ENCODE results near the gene CCL19.

The CCL19 gene

GRCh38 chr9:34686732-34687131, 4.3 kb downstream of the CCL19 start:
- no peak overlapping the region for H2AFZ ChIP-seq (ENCODE audit: low read length)

GRCh38 chr9:34686231-34686630, 4.8 kb downstream of the CCL19 start:
- Histone ChIP-seq H3K4me3 (ENCODE audit: low read length, poor library complexity, severe bottlenecking) (no peak overlapping the region), H3K9me3 (ENCODE audit: insufficient read depth, low read depth, low read length) (no peaks in the 10 kb centered on the region), H3K9ac (ENCODE audit: low read depth, low read length, poor library complexity, severe bottlenecking) (no peak overlapping the region), H3F3A (ENCODE audit: low read depth) (no peaks in the 10 kb centered on the region), H3K79me2 (ENCODE audit: insufficient read depth, low read length) (no peaks in the 10 kb centered on the region), H4K20me1 (ENCODE audit: insufficient read depth, low read length, poor library complexity, severe bottlenecking) (no peaks in the 10 kb centered on the region), H3K9me2 (replicated peaks; ENCODE audit: low read depth, low read length) (no peaks in the 10 kb centered on the region), H3K36me3 (ENCODE audit: insufficient read depth, low read length) (no peaks in the 10 kb centered on the region), H3K4me2 (ENCODE audit: low read depth, low read length, poor library complexity, severe bottlenecking) (no peak overlapping the region), H3K27me3 (ENCODE audit: insufficient read depth, low read length, poor library complexity, severe bottlenecking) (no peaks in the 10 kb centered on the region), H2AFZ (ENCODE audit: low read length) (no peak overlapping the region), H3K4me1 (ENCODE audit: insufficient read depth, low read length, poor library complexity, severe bottlenecking) (no peaks in the 10 kb centered on the region)
- TF ChIP-seq CTCF (conservative IDR thresholded peaks at IDR 0.05; ENCODE audit: low read length), result no peak
- TF ChIP-seq EZH2phosphoT487 (IDR thresholded peaks at IDR 0.05; ENCODE audit: borderline replicate concordance), result no peak

More at GRCh38 chr9:34686732-34687131, 4.3 kb downstream of the CCL19 start:
- Histone ChIP-seq H3K9me2 (replicated peaks; ENCODE audit: low read depth, low read length) (no peaks in the 10 kb centered on the region), H3K4me3 (ENCODE audit: low read length, poor library complexity, severe bottlenecking) (no peak overlapping the region), H3K9ac (ENCODE audit: low read depth, low read length, poor library complexity, severe bottlenecking) (no peak overlapping the region), H3K9me3 (ENCODE audit: insufficient read depth, low read depth, low read length) (no peaks in the 10 kb centered on the region), H3K36me3 (ENCODE audit: insufficient read depth, low read length) (no peaks in the 10 kb centered on the region), H3K4me2 (ENCODE audit: low read depth, low read length, poor library complexity, severe bottlenecking) (no peak overlapping the region), H3K27me3 (ENCODE audit: insufficient read depth, low read length, poor library complexity, severe bottlenecking) (no peaks in the 10 kb centered on the region), H4K20me1 (ENCODE audit: insufficient read depth, low read length, poor library complexity, severe bottlenecking) (no peaks in the 10 kb centered on the region), H3K79me2 (ENCODE audit: insufficient read depth, low read length) (no peaks in the 10 kb centered on the region), H3F3A (ENCODE audit: low read depth) (no peaks in the 10 kb centered on the region), H3K4me1 (ENCODE audit: insufficient read depth, low read length, poor library complexity, severe bottlenecking) (no peaks in the 10 kb centered on the region)
- TF ChIP-seq EZH2phosphoT487 (IDR thresholded peaks at IDR 0.05; ENCODE audit: borderline replicate concordance) (no peak), CTCF (conservative IDR thresholded peaks at IDR 0.05; ENCODE audit: low read length) (no peak)

- Histone ChIP-seq H3K9ac (ENCODE audit: low read depth, low read length, poor library complexity, severe bottlenecking) (no peak overlapping the region), H3F3A (ENCODE audit: low read depth) (no peaks in the 10 kb centered on the region), H3K27me3 (ENCODE audit: insufficient read depth, low read length, poor library complexity, severe bottlenecking) (no peaks in the 10 kb centered on the region), H3K4me3 (ENCODE audit: low read length, poor library complexity, severe bottlenecking) (no peak overlapping the region), H3K4me1 (ENCODE audit: insufficient read depth, low read length, poor library complexity, severe bottlenecking) (no peaks in the 10 kb centered on the region), H3K36me3 (ENCODE audit: insufficient read depth, low read length) (no peaks in the 10 kb centered on the region), H4K20me1 (ENCODE audit: insufficient read depth, low read length, poor library complexity, severe bottlenecking) (no peaks in the 10 kb centered on the region), H3K9me3 (ENCODE audit: insufficient read depth, low read depth, low read length) (no peaks in the 10 kb centered on the region), H3K4me2 (ENCODE audit: low read depth, low read length, poor library complexity, severe bottlenecking) (no peak overlapping the region), H3K79me2 (ENCODE audit: insufficient read depth, low read length) (no peaks in the 10 kb centered on the region), H3K9me2 (replicated peaks; ENCODE audit: low read depth, low read length) (no peaks in the 10 kb centered on the region), H2AFZ (ENCODE audit: low read length) (no peak overlapping the region)
- TF ChIP-seq CTCF (conservative IDR thresholded peaks at IDR 0.05; ENCODE audit: low read length), result no peak
- no peak for TF ChIP-seq EZH2phosphoT487 (IDR thresholded peaks at IDR 0.05; ENCODE audit: borderline replicate concordance)
Measured at GRCh38 chr9:34685591-34685990, 5.5 kb downstream of the CCL19 start.

Measured in Loucy (cell line).